OCI-LY7 (cell line): Measurements from ENCODE around the gene IDH2. TPM values are rescaled to one million over a fixed set of nuclear protein-coding genes. Genes with fewer than 3 reads are reported as not detected.

Source experiments
- BruUV-seq: library from RNA; stranded (reverse); fragments of 400-500 nt; replicated peaks from 2 replicates; lab custom pipeline; 2021; lab: Mats Ljungman, UMichigan
- CTCF ChIA-PET: fragments of 300-600 bp; sonication (Branson Sonifier 250); formaldehyde crosslinking; loops from one replicate; lab custom pipeline; 2022; ENCODE audit warnings: antibody characterized with exemption; ENCODE audit not compliant: unreplicated experiment; lab: Charles Lee
- POLR2A ChIA-PET: fragments of 300-600 bp; sonication (Branson Sonifier 250); formaldehyde crosslinking; loops from one replicate; lab custom pipeline; 2022; ENCODE audit warnings: antibody characterized with exemption; lab: Charles Lee
- DNase-seq: peaks from one replicate; pipeline ENCODE4 v3.0.0-alpha.2; 2015; ENCODE audit warnings: low spot score
- H2AFZ ChIP-seq: fragments of 200-600 bp; sonication (generic), shearing (Covaris generic); 2 replicates; pipeline ENCODE4 v1.6.1; 2014; ENCODE audit warnings: mild to moderate bottlenecking, antibody characterized with exemption, low read length, moderate library complexity
- H3K27ac ChIP-seq: fragments of 200-600 bp; sonication (generic); 2 replicates; pipeline ENCODE4 v1.5.1; 2014; ENCODE audit warnings: mixed run types, low read depth, mild to moderate bottlenecking, moderate library complexity, low read length, inconsistent platforms; ENCODE audit not compliant: poor library complexity, severe bottlenecking
- H3K36me3 ChIP-seq: fragments of 200-600 bp; sonication (generic); 2 replicates; pipeline ENCODE4 v1.6.1; 2014; ENCODE audit warnings: mild to moderate bottlenecking, antibody characterized with exemption, low read length, moderate library complexity, mixed read lengths; ENCODE audit not compliant: insufficient read depth
- H3K4me1 ChIP-seq: fragments of 200-600 bp; sonication (generic); 2 replicates; pipeline ENCODE4 v1.5.1; 2014; ENCODE audit warnings: mild to moderate bottlenecking, low read length; ENCODE audit not compliant: insufficient read depth, poor library complexity, severe bottlenecking
- H3K4me2 ChIP-seq: fragments of 200-600 bp; sonication (generic); 2 replicates; pipeline ENCODE4 v1.6.1; 2014; ENCODE audit warnings: mild to moderate bottlenecking, low read length
- H3K4me3 ChIP-seq: fragments of 200-600 bp; sonication (generic); 2 replicates; pipeline ENCODE4 v1.5.1; 2014; ENCODE audit warnings: mild to moderate bottlenecking, low read depth, low read length; ENCODE audit not compliant: poor library complexity, severe bottlenecking
- H3K79me2 ChIP-seq: fragments of 200-600 bp; sonication (generic); 2 replicates; pipeline ENCODE4 v1.6.1; 2016; ENCODE audit warnings: low read depth, mild to moderate bottlenecking, low read length, moderate library complexity, mixed read lengths; ENCODE audit not compliant: insufficient read depth
- H3K9me2 ChIP-seq: fragments of 200-600 bp; sonication (generic); 2 replicates; pipeline ENCODE4 v1.6.1; 2016; ENCODE audit warnings: mild to moderate bottlenecking, low read length, mixed read lengths; ENCODE audit not compliant: insufficient read depth
- H3K9me3 ChIP-seq: fragments of 200-600 bp; sonication (generic); 2 replicates; pipeline ENCODE4 v1.6.1; 2014; ENCODE audit warnings: mild to moderate bottlenecking, mixed run types, low read length, mixed read lengths
- H4K20me1 ChIP-seq: fragments of 200-600 bp; sonication (generic); 2 replicates; pipeline ENCODE4 v1.6.1; 2014; ENCODE audit warnings: mild to moderate bottlenecking, antibody characterized with exemption, low read length, moderate library complexity, mixed read lengths; ENCODE audit not compliant: insufficient read depth
- CTCF ChIP-seq: fragments of 200-600 bp; sonication (generic); conservative IDR thresholded peaks from 2 replicates; pipeline ENCODE4 v1.5.1; 2014; ENCODE audit warnings: mild to moderate bottlenecking, antibody characterized with exemption, low read length, moderate library complexity, mixed read lengths
- EZH2phosphoT487 ChIP-seq: fragments of 200-600 bp; sonication (generic); IDR thresholded peaks from 2 replicates; pipeline ENCODE4 v1.6.1; 2018; ENCODE audit warnings: low read depth, borderline replicate concordance, mild to moderate bottlenecking, mixed run types, antibody characterized with exemption, low read length, moderate library complexity, mixed read lengths
- intact Hi-C: fragments of 100-400 bp; cut with micrococcal nuclease; formaldehyde crosslinking; loops from one replicate; pipeline ENCODE4 v1.10.0; 2022; ENCODE audit not compliant: unreplicated experiment
- total RNA-seq, 2 experiments: library from RNA; depleted of rRNA in 1 of 2; stranded (reverse); fragments of >200 nt in 1 of 2; shearing (Covaris generic) in 1 of 2; gene quantifications; 2 replicates each; pipeline ENCODE4 v1.2.3, GENCODE V29; 2014 to 2022

Gene IDH2
- total RNA-seq, 2 experiments from 2014 or later, result 220 to 224 TPM

DNA sequence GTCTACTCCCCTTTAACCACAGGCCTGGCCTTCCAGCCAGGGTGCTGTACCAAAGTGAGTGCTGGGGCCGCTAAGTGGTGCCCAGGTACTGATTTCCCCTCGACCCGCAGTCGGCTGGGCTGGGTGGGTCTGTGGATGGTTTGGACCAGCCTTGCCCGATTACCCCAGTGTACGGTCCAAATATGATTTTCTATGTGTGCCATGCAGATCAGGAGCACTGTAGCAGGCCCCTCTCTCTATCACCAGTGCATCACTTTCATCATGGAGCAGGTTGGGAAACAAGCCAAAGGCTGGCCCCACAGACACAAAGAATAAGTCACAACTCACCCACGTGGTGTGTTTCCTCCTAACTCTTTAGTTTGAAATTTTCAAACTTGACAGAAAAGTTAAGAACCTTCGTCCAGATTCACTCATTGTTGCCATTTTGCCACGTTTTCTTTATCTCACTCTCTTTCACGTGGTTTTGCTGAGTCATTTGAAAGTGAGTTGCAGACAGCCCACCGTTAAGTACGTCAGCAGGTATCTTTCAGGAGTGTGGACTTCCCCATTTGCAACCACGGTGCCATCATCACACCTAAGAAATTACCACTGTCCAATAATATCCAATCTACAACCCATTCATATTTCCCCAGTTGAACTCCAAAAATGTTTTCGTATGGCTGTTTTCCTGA, 64.2 kb downstream of the IDH2 start:
- Histone ChIP-seq H3K79me2 (no peaks in the 10 kb centered on the region), H3K27ac (no peak overlapping the region), H3K9me3 (no peaks in the 10 kb centered on the region), H3K9me2 (no peaks in the 10 kb centered on the region), H4K20me1 (no peaks in the 10 kb centered on the region), H3K36me3 (no peaks in the 10 kb centered on the region), H3K4me3 (no peak overlapping the region), H3K4me2 (peak overlapping the region; percentile 27; the same call in 1 of the 2 replicates), H2AFZ (no peak overlapping the region), H3K4me1 (peaks cover 46% of the 10 kb centered on the region)
- CTCF ChIA-PET, result no interaction called here
- POLR2A ChIA-PET, result no interaction called here
- BruUV-seq, result no TSS peak
- no peak for TF ChIP-seq CTCF
- TF ChIP-seq EZH2phosphoT487, result no peak
- no peak for DNase-seq
- intact Hi-C loops, result no loop called here

GRCh38 chr15:90037511-90037860, 64.8 kb downstream of the IDH2 start:
- no peaks in the 10 kb centered on the region for H3K9me3 ChIP-seq
- no TSS peak for BruUV-seq
- no peaks in the 10 kb centered on the region for H4K20me1 ChIP-seq
- ChIA-PET POLR2A (no interaction called here), CTCF (no interaction called here)
- H3K36me3 ChIP-seq, result no peaks in the 10 kb centered on the region
- no peak overlapping the region for H3K4me2 ChIP-seq
- H3K9me2 ChIP-seq, result no peaks in the 10 kb centered on the region
- no peak overlapping the region for H2AFZ ChIP-seq
- intact Hi-C loops, result no loop called here
- no peak overlapping the region for H3K4me3 ChIP-seq
- no peak for TF ChIP-seq CTCF
- no peak for TF ChIP-seq EZH2phosphoT487
- no peaks in the 10 kb centered on the region for H3K79me2 ChIP-seq
- DNase-seq, result no peak
- H3K27ac ChIP-seq, result no peak overlapping the region
- peaks cover 46% of the 10 kb centered on the region for H3K4me1 ChIP-seq

GRCh38 chr15:90036806-90037510, 65.3 kb downstream of the IDH2 start:
- intact Hi-C loops, result no loop called here
- ChIA-PET POLR2A (interaction anchor here (1.3 kb wide), 1 partner anchor 9 kb away, joined by 5 read pairs; no protein-coding TSS in a partner anchor), CTCF (interaction anchor here (0.6 to 0.7 kb wide), 2 partner anchors 235 to 796 kb away, joined by 3 to 14 read pairs; no protein-coding TSS in a partner anchor)

More at GRCh38 chr15:90036806-90037510, 65.3 kb downstream of the IDH2 start:
- Histone ChIP-seq H3K4me2 (no peak overlapping the region), H2AFZ (no peak overlapping the region), H3K36me3 (no peaks in the 10 kb centered on the region), H3K9me2 (no peaks in the 10 kb centered on the region), H3K79me2 (no peaks in the 10 kb centered on the region), H3K27ac (no peak overlapping the region), H3K4me3 (no peak overlapping the region), H3K9me3 (no peaks in the 10 kb centered on the region), H3K4me1 (peaks cover 48% of the 10 kb centered on the region), H4K20me1 (no peaks in the 10 kb centered on the region)
- no peak for TF ChIP-seq CTCF
- no peak for TF ChIP-seq EZH2phosphoT487
- no TSS peak for BruUV-seq
- DNase-seq, result no peak
